ENCODE measurements around the gene SERTM2.

SERTM2 gene

GRCh38 chrX:111561851-111562250, 50.4 kb downstream of the SERTM2 start:
- DNase-seq = no peak

- DNase-seq = no peak
These were observed 56.3 kb downstream of the SERTM2 start for GRCh38 chrX:111567542-111568255.

- DNase-seq = no peak
These were observed 56.9 kb downstream of the SERTM2 start for GRCh38 chrX:111568354-111568753.

- no peak for DNase-seq
These were observed 57.4 kb downstream of the SERTM2 start for GRCh38 chrX:111568817-111569216.
